HT1080 (cell line): ENCODE results near the gene SLC48A1. TPM values are rescaled to one million over a fixed set of nuclear protein-coding genes. Genes with fewer than 3 reads are reported as not detected.
A peak's percentile ranks its signal among the peaks of the same experiment; 100 is the strongest.

Source experiments
- DNase-seq: peaks from one replicate; pipeline ENCODE4 v3.0.0-alpha.2; 2015; ENCODE audit warnings: low read depth
- total RNA-seq: library from RNA; depleted of rRNA; stranded (reverse); fragments of >200 nt; shearing (Covaris generic); gene quantifications from 2 replicates; pipeline ENCODE4 v1.2.3, GENCODE V29; 2014

Gene SLC48A1
- total RNA-seq, 1 experiment from 2014 or later = 13.3 TPM

DNA sequence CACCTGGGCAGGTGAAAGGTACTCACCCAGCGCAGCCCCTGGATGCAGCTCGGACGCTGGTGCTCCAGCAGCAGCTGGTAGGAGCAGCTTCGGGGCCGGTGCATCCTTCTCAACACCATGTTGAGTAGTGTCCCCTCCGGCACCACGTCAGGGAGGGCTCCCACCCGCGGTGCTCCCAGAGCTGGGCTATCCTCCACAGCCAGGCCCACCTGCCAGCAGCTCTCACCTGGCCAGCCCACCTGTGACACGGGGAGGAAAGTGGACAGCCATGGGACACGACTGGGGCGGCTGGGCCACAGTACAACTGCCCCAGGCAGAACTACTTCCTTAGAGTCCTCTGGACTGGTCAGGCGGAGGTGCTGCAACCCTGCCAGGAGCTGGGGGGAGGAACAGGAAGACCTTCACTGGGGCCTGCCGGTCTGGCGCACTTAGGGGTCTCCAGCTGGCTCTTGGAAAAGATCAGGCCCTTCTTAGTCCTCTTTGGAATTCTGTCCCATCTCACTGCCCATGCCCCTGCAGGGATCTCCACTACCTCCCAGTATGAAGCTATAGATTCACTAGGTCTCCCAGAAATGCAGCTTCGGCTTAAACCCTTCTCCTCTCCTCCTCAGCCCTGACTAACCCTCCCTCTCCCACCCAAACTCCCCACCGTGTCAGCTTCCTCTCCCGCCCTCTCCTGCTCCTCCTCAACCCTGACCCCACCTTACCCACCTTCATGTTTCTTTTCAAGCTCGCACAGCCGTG lies 15.0 kb upstream of the SLC48A1 start:
- DNase-seq = no peak

DNA sequence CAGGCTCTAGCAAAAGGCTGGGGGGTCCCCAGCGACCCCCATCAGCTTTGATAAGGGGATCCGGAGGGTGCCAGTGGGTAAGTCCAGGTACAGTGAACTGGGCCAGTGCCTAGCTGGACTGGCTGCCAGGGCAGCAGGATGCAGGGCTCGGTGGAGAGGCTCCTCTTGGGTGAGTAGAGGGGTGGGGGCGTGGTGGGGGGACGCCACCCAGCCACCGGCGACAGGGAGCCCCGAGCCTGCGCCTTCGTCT lies 14.5 kb upstream of the SLC48A1 start:
- no peak for DNase-seq

DNA sequence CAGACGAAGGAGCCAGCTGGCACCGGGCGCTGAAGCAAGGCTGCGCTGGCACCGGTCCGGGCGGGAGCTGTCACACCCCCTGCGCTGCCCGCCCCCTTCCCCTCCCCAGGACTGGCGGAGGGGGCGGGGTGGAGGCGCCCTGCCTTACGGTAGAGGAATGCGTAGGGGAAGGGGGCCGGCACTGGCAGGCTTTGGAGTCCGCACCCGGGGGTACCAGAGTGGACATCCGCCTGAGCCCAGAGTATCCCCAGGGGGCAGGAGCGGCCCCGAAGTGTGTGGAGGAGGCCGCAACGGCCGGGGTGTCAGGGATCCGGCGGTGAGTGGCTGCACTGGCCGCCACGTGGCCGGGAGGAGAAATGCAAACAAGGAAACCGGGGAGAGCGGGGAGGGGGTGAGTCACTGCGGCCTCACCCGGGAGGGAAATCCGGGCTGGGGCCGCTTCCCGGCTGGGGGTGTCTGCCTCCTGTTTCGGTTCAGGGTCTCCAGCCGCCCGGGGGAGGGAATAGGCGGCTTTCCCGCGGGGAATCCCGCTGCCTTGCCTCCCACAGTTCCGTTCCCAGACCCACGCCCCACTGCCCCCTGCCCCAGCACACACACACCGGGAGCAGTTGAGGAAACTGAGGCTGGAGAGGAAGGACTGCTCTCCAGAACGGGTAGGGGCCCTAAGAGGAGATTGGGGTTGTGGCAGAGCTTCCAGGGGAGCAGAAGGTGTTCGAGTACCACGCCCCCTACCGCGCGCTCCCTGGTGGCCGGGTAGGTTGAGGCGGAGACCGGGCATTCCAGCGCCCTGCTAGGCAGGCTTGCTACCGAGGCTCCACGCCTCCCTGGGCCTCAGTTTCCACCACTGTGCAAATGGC lies 14.0 kb upstream of the SLC48A1 start, which contains the start of gene RAPGEF3:
RAPGEF3 (minus strand) TSS at position 47 of the 857 bp plus-strand sequence. CDS start 324 bp downstream, outside the sequence.
- DNase-seq = peak; percentile 86

GRCh38 chr12:47762850-47763465 lies 10.1 kb upstream of the SLC48A1 start:
- DNase-seq = no peak

- no peak for DNase-seq
Observed at GRCh38 chr12:47763481-47764346, 9.3 kb upstream of the SLC48A1 start.

DNA sequence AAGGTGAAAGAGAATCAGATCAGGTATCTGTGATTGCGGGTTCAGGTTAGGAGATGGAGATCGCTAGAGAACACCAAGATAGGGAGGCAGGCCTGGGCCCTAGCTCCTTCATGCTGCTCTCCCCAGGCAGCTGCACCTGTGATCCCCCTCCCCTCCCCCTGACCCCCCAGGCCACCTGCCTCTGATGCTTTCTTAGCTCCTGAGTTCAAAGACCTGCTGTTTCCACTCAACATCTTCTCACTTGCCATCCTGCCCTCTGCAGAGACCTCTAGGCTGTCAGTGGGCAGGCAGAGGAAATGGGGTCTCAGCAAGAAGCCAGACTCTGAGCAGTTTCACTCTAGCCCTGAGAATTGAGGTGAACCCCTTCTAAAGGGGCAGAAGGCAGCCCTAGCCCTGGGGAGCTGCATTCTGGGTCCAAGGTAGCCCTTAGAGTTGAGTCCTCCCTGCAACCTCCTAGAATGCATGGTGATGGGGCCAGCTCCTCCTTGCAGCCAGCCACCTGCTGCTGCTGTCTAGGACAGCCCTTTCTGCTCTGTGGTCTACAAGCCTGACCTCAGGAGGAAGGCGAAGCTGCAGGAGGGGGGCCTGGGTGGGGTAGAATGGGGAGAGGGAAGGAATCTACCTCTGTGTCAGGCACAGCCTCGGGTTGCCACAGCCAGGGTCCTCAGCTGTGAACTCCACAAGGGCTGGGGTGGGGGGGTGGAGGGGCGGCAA lies 6.4 kb upstream of the SLC48A1 start:
- DNase-seq = no peak

DNA sequence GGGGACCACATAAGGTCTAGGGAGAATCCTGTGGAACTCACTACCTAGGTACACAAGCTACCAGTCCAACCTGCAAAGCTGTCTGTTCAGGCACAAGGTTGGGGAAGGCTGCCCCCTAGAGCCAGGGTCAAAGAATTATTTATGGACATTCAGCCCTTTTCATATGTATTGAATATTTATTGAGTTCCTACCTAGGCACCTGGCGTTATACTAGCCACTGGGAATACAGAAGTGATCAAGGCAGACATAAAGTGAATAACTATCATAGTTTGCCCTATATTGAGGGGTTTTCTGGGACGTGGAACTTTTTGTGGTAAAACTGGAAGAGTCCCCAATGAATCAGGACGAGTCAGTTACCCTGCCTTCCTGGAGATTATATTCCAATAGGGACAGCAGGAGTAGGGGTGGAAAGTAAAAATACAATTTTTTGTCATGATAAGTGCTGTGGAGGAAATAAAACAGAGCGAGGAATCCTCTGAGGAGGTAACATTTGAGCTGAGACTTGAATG lies 5.8 kb upstream of the SLC48A1 start:
- no peak for DNase-seq

GRCh38 chr12:47768323-47768811 lies 4.7 kb upstream of the SLC48A1 start:
- DNase-seq = peak; percentile 69

- no peak for DNase-seq
Observed at GRCh38 chr12:47769234-47770085, 3.6 kb upstream of the SLC48A1 start.

- no peak for DNase-seq
Observed at GRCh38 chr12:47770086-47770726, 2.8 kb upstream of the SLC48A1 start.

DNA sequence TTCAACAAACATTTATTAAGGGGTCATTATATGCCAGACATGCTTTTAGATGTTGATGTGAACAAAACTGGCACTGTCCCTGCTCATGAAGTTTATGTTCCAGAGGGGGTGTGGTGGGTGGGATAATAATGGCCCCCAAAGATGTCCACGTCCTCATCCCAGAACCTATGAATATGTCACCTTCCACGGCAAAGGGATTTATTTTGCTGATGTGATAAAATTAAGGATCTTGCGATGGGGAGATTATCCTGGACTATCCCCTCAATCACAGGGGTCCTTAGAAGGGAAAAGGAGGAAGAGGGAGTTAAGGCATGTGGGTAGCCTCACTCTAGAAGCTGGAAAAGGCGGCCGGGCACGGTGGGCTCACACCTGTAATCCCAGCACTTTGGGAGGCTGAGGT lies 1.7 kb upstream of the SLC48A1 start:
- no peak for DNase-seq

DNA sequence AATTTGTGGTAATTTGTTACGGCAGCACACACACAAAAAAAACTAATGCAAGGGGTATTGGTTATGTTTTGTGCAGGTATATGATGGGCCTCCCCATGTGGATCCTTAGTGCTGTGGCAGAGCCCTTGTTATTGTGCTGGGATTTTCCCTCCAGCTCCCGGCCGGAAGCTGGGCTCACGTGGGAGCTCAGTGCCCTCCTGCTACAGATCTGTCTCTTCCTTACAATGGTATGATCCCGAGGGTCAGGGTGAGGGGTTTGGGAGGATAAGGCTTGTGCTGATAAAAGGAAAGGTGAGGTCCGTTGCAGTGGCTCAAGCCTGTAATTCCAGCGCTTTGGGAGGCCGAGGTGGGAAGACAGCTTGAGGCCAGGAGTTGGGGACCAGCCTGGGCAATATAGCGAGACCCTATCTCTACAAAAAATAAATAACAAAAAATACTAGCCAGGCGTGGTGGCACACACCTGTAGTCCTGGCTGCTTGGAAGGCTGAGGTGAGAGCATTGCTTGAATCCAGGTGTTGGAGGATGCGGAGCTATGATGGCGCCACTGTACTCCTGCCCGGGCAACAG lies 861 bp upstream of the SLC48A1 start:
- DNase-seq = no peak

GRCh38 chr12:47772738-47773061 lies 338 bp upstream of the SLC48A1 start:
- no peak for DNase-seq

GRCh38 chr12:47773858-47774580 lies 981 bp downstream of the SLC48A1 start:
- DNase-seq = no peak

GRCh38 chr12:47774663-47775062 lies 1.6 kb downstream of the SLC48A1 start:
- DNase-seq = no peak

DNA sequence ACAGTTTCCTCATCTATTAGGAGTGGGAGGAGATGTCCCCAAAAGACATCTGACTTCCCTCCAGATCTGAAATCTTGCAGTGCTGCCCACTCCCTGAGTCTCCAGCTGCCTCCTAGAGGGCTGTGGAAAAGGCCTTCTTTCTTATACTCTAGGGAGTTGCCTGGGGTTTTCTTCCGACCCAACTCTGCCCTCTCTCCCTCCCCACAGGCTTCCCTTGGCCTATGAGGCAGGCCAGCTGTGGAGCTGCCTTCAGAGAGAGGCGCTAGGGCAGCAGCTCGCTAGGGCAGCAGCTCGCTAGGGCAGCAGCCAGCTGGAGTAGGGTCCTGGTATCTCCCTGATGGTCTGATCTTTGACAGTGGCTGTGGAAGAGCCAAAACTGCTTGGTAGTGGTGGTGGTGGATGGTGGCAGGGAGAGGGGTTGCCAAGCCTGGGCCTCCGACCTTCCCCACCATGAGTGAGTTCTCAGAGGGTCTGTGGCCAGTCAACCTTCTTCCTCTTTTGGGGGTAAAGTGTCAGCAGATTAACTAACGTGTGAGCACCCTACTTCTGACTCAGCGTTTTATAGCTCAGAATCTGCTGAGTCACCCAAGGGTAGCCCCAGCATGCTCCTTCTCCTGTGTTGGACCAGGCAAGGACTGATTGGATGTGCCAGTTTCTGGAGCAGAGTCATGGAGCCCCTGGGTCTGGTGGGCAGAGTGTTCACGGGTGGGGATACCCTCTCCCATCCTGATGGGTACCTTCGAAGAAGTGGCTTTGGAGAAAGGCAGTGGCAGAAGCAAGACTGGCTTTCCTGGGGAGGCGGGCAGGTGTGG lies 2.3 kb downstream of the SLC48A1 start:
- no peak for DNase-seq
